Body of pancreas (tissue), 4 donors: ENCODE measurements around the gene KYNU.

ENCODE experiments used
- POLR2A ChIP-seq, 3 donors: fragments of 450-650 bp; IDR thresholded peaks; one replicate each; pipeline ENCODE4 v1.6.1; 2016; ENCODE audit warnings: antibody characterized with exemption in 3 of 3, mild to moderate bottlenecking in 2 of 3
- TF ChIP-seq, protein P1 (sequence below), 7 experiments: fragments of 450-650 bp in 4 of 7; fragments of 200-600 bp in 3 of 7; sonication (generic) in 3 of 7; IDR thresholded peaks; one replicate each; pipeline ENCODE4 v1.5.1; 2016 to 2019; ENCODE audit warnings: antibody characterized with exemption in 7 of 7

DNA sequence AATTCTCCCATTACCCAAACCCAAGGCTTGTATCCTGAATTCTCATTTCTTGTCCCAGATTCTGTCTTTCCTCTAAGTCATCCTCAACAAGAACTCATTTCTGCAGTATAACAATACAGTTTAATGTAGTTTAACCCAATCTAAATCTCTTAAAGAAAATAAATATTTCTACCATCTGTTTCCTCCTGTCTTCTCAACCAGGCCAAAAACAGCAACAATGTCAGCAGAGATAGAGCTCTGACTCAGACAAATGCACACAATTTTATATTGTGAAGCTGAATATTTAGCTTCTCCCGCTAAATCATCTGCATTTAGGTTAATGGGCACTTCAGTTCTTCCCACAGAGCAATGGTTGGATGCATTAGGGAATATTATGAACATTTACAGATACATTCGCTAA, 35.7 kb upstream of the KYNU start:
- no peak for TF ChIP-seq POLR2A (IDR thresholded peaks at IDR 0.05)
- TF ChIP-seq, protein P1, sequence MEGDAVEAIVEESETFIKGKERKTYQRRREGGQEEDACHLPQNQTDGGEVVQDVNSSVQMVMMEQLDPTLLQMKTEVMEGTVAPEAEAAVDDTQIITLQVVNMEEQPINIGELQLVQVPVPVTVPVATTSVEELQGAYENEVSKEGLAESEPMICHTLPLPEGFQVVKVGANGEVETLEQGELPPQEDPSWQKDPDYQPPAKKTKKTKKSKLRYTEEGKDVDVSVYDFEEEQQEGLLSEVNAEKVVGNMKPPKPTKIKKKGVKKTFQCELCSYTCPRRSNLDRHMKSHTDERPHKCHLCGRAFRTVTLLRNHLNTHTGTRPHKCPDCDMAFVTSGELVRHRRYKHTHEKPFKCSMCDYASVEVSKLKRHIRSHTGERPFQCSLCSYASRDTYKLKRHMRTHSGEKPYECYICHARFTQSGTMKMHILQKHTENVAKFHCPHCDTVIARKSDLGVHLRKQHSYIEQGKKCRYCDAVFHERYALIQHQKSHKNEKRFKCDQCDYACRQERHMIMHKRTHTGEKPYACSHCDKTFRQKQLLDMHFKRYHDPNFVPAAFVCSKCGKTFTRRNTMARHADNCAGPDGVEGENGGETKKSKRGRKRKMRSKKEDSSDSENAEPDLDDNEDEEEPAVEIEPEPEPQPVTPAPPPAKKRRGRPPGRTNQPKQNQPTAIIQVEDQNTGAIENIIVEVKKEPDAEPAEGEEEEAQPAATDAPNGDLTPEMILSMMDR (IDR thresholded peaks at IDR 0.05) = no peak
